Fibroblast of lung (primary cell): ENCODE measurements around the gene DEDD2. TPM values are rescaled to one million over a fixed set of nuclear protein-coding genes. Genes with fewer than 3 reads are reported as not detected.

Experiments used
- DNase-seq, 2 donors: peaks; one replicate each; pipeline versions ENCODE4 v3.0.0 to v3.0.0-alpha.2; 2010; ENCODE audit warnings: low read depth in 2 of 2
- H2AFZ ChIP-seq: 2 replicates; pipeline ENCODE4 v1.5.1; 2012; ENCODE audit warnings: low read length, control low read depth, inconsistent platforms
- H3K27ac ChIP-seq: 2 replicates; pipeline ENCODE4 v1.5.1; 2011; ENCODE audit warnings: low read length, control low read depth; ENCODE audit not compliant: insufficient read depth
- H3K27me3 ChIP-seq: 2 replicates; pipeline ENCODE4 v1.5.1; 2011; ENCODE audit warnings: mild to moderate bottlenecking, low read length; ENCODE audit not compliant: control insufficient read depth, insufficient read depth
- H3K36me3 ChIP-seq: 2 replicates; pipeline ENCODE4 v1.5.1; 2011; ENCODE audit warnings: low read length; ENCODE audit not compliant: control insufficient read depth, insufficient read depth
- H3K4me1 ChIP-seq: 2 replicates; pipeline ENCODE4 v1.5.1; 2011; ENCODE audit warnings: low read length; ENCODE audit not compliant: control insufficient read depth, insufficient read depth; ENCODE audit errors: extremely low read depth
- H3K4me2 ChIP-seq: 2 replicates; pipeline ENCODE4 v1.5.1; 2011; ENCODE audit warnings: low read length, control low read depth; ENCODE audit not compliant: insufficient read depth; ENCODE audit errors: extremely low read depth
- H3K4me3 ChIP-seq, 4 experiments: fragments of 200-600 bp in 1 of 4; sonication (generic) in 1 of 4; replicated peaks in 1 of 4; 2 replicates each; pipeline ENCODE4 v1.5.1; 2011 to 2016; ENCODE audit warnings: low read length in 4 of 4, low read depth in 3 of 4, mild to moderate bottlenecking in 3 of 4, control low read depth in 2 of 4, inconsistent platforms in 1 of 4, mixed read lengths in 1 of 4; ENCODE audit not compliant: insufficient read depth in 1 of 4; ENCODE audit errors: control extremely low read depth in 1 of 4
- H3K79me2 ChIP-seq: 2 replicates; pipeline ENCODE4 v1.5.1; 2012; ENCODE audit warnings: mild to moderate bottlenecking, low read length, inconsistent platforms; ENCODE audit not compliant: control insufficient read depth, insufficient read depth
- H3K9ac ChIP-seq: 2 replicates; pipeline ENCODE4 v1.5.1; 2011; ENCODE audit warnings: mild to moderate bottlenecking, low read length, control low read depth; ENCODE audit not compliant: insufficient read depth
- H3K9me3 ChIP-seq: 2 replicates; pipeline ENCODE4 v1.5.1; 2012; ENCODE audit warnings: low read depth, low read length; ENCODE audit not compliant: control insufficient read depth, insufficient read depth
- H4K20me1 ChIP-seq: 2 replicates; pipeline ENCODE4 v1.5.1; 2011; ENCODE audit warnings: low read length; ENCODE audit not compliant: control insufficient read depth, insufficient read depth; ENCODE audit errors: extremely low read depth
- EZH2 ChIP-seq: IDR thresholded peaks from 2 replicates; pipeline ENCODE4 v1.5.1; 2012; ENCODE audit warnings: low read length, control low read depth, mild to moderate bottlenecking; ENCODE audit errors: missing control alignments
- polyA plus RNA-seq, 2 donors: library from polyadenylated mRNA; depleted of rRNA in 1 of 2; stranded (reverse) in 1 of 2; unstranded in 1 of 2; fragments of >200 nt; gene quantifications; 2 replicates each; pipeline ENCODE4 v1.2.1, GENCODE V29; 2011 to 2012; ENCODE audit warnings: missing spikeins in 1 of 2
- total RNA-seq: library from RNA; depleted of rRNA; stranded (reverse); fragments of >200 nt; gene quantifications from 2 replicates; pipeline ENCODE4 v1.2.1, GENCODE V29; 2014
- TF ChIP-seq, protein P1 (sequence below), 2 donors: IDR thresholded peaks in 1 of 2; conservative IDR thresholded peaks in 1 of 2; 1 replicate in 1 of 2; 2 replicates in 1 of 2; pipeline ENCODE4 v1.5.1; 2011 to 2012; ENCODE audit warnings: low read length in 2 of 2, control low read depth in 1 of 2, inconsistent platforms in 1 of 2, low read depth in 1 of 2, mild to moderate bottlenecking in 1 of 2

Gene DEDD2
- total and polyA plus RNA-seq, 2 donors (not counting 1 experiment from before 2014, with no cell fraction given), result 10.0 to 17.8 TPM

GRCh38 chr19:42177686-42178019, 39.8 kb downstream of the DEDD2 start:
- Histone ChIP-seq H3K4me1 (peaks cover 2% of the 10 kb centered on the region), H2AFZ (no peak overlapping the region), H3K27me3 (peaks cover 64% of the 10 kb centered on the region), H3K4me3 (no peak overlapping the region), H3K9ac (no peak overlapping the region), H3K79me2 (no peaks in the 10 kb centered on the region), H3K4me2 (no peak overlapping the region), H3K27ac (no peak overlapping the region), H3K9me3 (no peaks in the 10 kb centered on the region), H4K20me1 (no peaks in the 10 kb centered on the region), H3K36me3 (no peaks in the 10 kb centered on the region)
- TF ChIP-seq, protein P1, sequence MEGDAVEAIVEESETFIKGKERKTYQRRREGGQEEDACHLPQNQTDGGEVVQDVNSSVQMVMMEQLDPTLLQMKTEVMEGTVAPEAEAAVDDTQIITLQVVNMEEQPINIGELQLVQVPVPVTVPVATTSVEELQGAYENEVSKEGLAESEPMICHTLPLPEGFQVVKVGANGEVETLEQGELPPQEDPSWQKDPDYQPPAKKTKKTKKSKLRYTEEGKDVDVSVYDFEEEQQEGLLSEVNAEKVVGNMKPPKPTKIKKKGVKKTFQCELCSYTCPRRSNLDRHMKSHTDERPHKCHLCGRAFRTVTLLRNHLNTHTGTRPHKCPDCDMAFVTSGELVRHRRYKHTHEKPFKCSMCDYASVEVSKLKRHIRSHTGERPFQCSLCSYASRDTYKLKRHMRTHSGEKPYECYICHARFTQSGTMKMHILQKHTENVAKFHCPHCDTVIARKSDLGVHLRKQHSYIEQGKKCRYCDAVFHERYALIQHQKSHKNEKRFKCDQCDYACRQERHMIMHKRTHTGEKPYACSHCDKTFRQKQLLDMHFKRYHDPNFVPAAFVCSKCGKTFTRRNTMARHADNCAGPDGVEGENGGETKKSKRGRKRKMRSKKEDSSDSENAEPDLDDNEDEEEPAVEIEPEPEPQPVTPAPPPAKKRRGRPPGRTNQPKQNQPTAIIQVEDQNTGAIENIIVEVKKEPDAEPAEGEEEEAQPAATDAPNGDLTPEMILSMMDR (conservative IDR thresholded peaks at IDR 0.05 in 1 of 2, IDR thresholded peaks at IDR 0.05 in 1 of 2; ENCODE audit: low read depth in 1 of 2, low read length in 2 of 2), result no peak
- TF ChIP-seq EZH2, result peak; percentile 38
- DNase-seq, result no peak

DNA sequence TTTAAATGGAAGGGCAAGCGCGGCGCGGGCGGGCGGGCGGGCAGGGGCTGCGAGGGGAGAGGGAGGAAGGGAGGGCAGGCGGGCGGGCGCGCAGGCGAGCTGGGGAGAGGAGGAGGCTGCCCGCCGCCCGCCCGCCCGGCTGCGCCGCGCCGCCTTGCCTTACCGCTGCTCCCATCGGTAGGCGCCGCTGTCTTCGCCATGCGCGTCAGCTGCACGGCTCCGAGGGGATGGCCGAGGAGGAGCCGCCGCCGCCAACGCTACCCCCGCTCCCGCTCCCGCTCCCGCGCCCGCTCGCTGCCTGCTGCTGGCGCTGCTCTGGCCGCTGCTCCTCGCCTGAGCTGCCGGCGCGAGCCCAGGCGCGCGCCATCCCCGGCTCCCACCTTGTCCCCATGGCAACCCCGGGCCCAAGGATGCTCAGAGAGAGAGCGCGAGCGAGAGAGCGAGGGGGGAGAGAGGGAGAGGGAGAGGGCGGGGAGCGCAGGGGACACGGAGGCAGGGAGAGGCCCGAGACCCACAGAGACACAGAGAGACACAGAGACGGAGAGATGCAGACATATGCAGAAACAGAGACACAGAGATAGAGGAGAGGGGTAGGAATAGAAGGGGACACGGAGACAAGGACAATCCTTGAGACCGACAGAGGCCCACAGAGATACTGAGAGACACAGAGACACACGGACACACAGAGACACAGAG, 40.3 kb downstream of the DEDD2 start:
- H3K79me2 ChIP-seq, result no peaks in the 10 kb centered on the region
- TF ChIP-seq EZH2, result no peak
- TF ChIP-seq, protein P1 (conservative IDR thresholded peaks at IDR 0.05 in 1 of 2, IDR thresholded peaks at IDR 0.05 in 1 of 2; ENCODE audit: low read depth in 1 of 2, low read length in 2 of 2), result peak; percentile 20 to 32
- peak; percentile 69 to 86 for DNase-seq
- no peaks in the 10 kb centered on the region for H3K9me3 ChIP-seq
- peaks cover 62% of the 10 kb centered on the region for H3K27me3 ChIP-seq
- peak overlapping the region in 2 of 4 experiments; percentile 25 to 60 for H3K4me3 ChIP-seq
- H2AFZ ChIP-seq, result no peak overlapping the region
- H3K27ac ChIP-seq, result no peak overlapping the region
- H3K4me2 ChIP-seq, result peak overlapping the region; percentile 95
- no peak overlapping the region for H3K9ac ChIP-seq
- H3K4me1 ChIP-seq, result peaks cover 2% of the 10 kb centered on the region
- H4K20me1 ChIP-seq, result no peaks in the 10 kb centered on the region
- no peaks in the 10 kb centered on the region for H3K36me3 ChIP-seq

DNA sequence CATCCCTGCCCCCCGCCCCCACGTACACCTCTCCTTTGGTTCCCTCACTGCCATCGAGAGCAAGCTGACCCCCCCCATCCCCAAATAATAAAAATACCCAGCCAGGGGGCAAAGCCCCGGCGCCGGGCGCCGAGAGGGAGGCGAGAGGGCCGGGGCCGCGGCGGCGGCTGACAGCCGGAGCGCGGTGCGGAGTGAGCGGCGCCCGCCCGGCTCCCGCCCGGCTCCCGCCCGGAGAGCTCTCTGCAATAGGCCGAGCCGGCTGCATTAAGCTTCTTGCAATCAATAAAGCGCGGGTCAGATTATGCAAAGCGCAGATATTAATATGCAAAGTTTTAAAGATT, 40.9 kb downstream of the DEDD2 start:
- H3K27me3 ChIP-seq, result peaks cover 61% of the 10 kb centered on the region
- H3K9me3 ChIP-seq, result no peaks in the 10 kb centered on the region
- H3K79me2 ChIP-seq, result no peaks in the 10 kb centered on the region
- H3K36me3 ChIP-seq, result no peaks in the 10 kb centered on the region
- no peak for DNase-seq
- H3K4me2 ChIP-seq, result peak overlapping the region; percentile 95
- H3K4me1 ChIP-seq, result peaks cover 2% of the 10 kb centered on the region
- H3K27ac ChIP-seq, result no peak overlapping the region
- H4K20me1 ChIP-seq, result no peaks in the 10 kb centered on the region
- no peak overlapping the region for H3K9ac ChIP-seq
- TF ChIP-seq, protein P1 (conservative IDR thresholded peaks at IDR 0.05 in 1 of 2, IDR thresholded peaks at IDR 0.05 in 1 of 2; ENCODE audit: low read depth in 1 of 2, low read length in 2 of 2), result no peak
- no peak for TF ChIP-seq EZH2
- H3K4me3 ChIP-seq, result peak overlapping the region; percentile 48 to 63 (median 54)
- H2AFZ ChIP-seq, result peak overlapping the region; percentile 75
